NCI-H1417 (cell line): ENCODE data around the gene OR2T6.
A peak's percentile ranks its signal among the peaks of the same experiment; 100 is the strongest.
"Not testable (repeated sequence)": the region's sequence is repeated elsewhere in the genome, so short reads cannot be mapped to it uniquely, and the experiment has no call there.

Experiments
- DNase-seq, 3 experiments: peaks; one replicate each; lab custom pipeline; 2025; lab: John Stamatoyannopoulos, UW

OR2T6 gene

GRCh38 chr1:248375446-248375845 lies at the start of gene OR2T6:
TSS of gene OR2T6 (plus strand) at chr1:248375746. CDS start at chr1:248387609, 11,863 bp downstream.
- DNase-seq: no peak

GRCh38 chr1:248343451-248343850 lies 32.1 kb upstream of the OR2T6 start:
- no peak for DNase-seq

GRCh38 chr1:248348475-248348874 lies 27.1 kb upstream of the OR2T6 start, which contains the start of gene OR14C36:
TSS of gene OR14C36 (plus strand) at chr1:248348775. CDS start at chr1:248348775, 0 bp downstream.
- no peak for DNase-seq

GRCh38 chr1:248359415-248359814 lies 16.1 kb upstream of the OR2T6 start:
- DNase-seq: no peak

- DNase-seq: no peak
Measured at GRCh38 chr1:248361121-248361715, 14.3 kb upstream of the OR2T6 start, which contains the start of gene OR2T4. TSS of gene OR2T4 (plus strand) at chr1:248361665. CDS start at chr1:248361665, 0 bp downstream.

- DNase-seq: no peak
Measured at GRCh38 chr1:248366609-248367008, 8.9 kb upstream of the OR2T6 start.

GRCh38 chr1:248372394-248372793 lies 3.2 kb upstream of the OR2T6 start:
- DNase-seq: no peak

GRCh38 chr1:248373761-248374160 lies 1.8 kb upstream of the OR2T6 start:
- DNase-seq: no peak

GRCh38 chr1:248376916-248377315 lies 1.4 kb downstream of the OR2T6 start:
- no peak for DNase-seq

- no peak for DNase-seq
Measured at GRCh38 chr1:248380854-248381253, 5.3 kb downstream of the OR2T6 start.

GRCh38 chr1:248388426-248388825 lies 12.9 kb downstream of the OR2T6 start:
- DNase-seq: no peak

GRCh38 chr1:248393050-248393449 lies 17.5 kb downstream of the OR2T6 start:
- DNase-seq: no peak

- no peak for DNase-seq
Measured at GRCh38 chr1:248402748-248403147, 27.2 kb downstream of the OR2T6 start, which contains the start of gene OR2T1. TSS of gene OR2T1 (plus strand) at chr1:248403048. CDS start at chr1:248406148, 3,100 bp downstream.

GRCh38 chr1:248404024-248404423 lies 28.5 kb downstream of the OR2T6 start:
- DNase-seq: peak in 1 of 3 experiments; percentile 4

GRCh38 chr1:248406721-248407692 lies 31.5 kb downstream of the OR2T6 start:
- DNase-seq: no peak

GRCh38 chr1:248416226-248416625 lies 40.7 kb downstream of the OR2T6 start:
- DNase-seq: no peak

GRCh38 chr1:248417854-248418253 lies 42.3 kb downstream of the OR2T6 start:
- DNase-seq: no peak

- DNase-seq: no peak
Measured at GRCh38 chr1:248421384-248421783, 45.8 kb downstream of the OR2T6 start.

- DNase-seq: not testable (repeated sequence)
Measured at GRCh38 chr1:248427526-248428191, 52.1 kb downstream of the OR2T6 start.

GRCh38 chr1:248428192-248428533 lies 52.6 kb downstream of the OR2T6 start:
- not testable (repeated sequence) for DNase-seq

GRCh38 chr1:248431683-248432082 lies 56.1 kb downstream of the OR2T6 start:
- not testable (repeated sequence) for DNase-seq

- DNase-seq: not testable (repeated sequence)
Measured at GRCh38 chr1:248432201-248432600, 56.7 kb downstream of the OR2T6 start.
